B cell (primary cell): ENCODE results near the gene RBX1. TPM values are rescaled to one million over a fixed set of nuclear protein-coding genes. Genes with fewer than 3 reads are reported as not detected.

Experiments
- ATAC-seq: fragments of 200-7000 bp; cut with Tn5 transposase; one replicate; pipeline ENCODE4 v1.10.0; 2021; ENCODE audit warnings: low read depth, mild to moderate bottlenecking, moderate number of reproducible peaks, moderate library complexity
- CTCF ChIA-PET: fragments of 350-600 bp; sonication (Branson Sonifier 250); formaldehyde crosslinking; loops from one replicate; lab custom pipeline; 2021; ENCODE audit warnings: antibody characterized with exemption, inconsistent platforms; lab: Charles Lee
- POLR2A ChIA-PET: fragments of 350-600 bp; sonication (Branson Sonifier 250); formaldehyde crosslinking; loops from one replicate; lab custom pipeline; 2021; ENCODE audit warnings: antibody characterized with exemption; lab: Charles Lee
- DNase-seq: peaks from one replicate; pipeline ENCODE4 v3.0.0; 2013
- H2AFZ ChIP-seq: 2 replicates; pipeline ENCODE4 v1.6.1; 2012; ENCODE audit warnings: mild to moderate bottlenecking, low read depth, low read length; ENCODE audit not compliant: insufficient read depth, poor library complexity, severe bottlenecking
- H3K27ac ChIP-seq, 2 donors: 1 replicate in 1 of 2; 2 replicates in 1 of 2; pipeline ENCODE4 v1.5.1; 2012 to 2013; ENCODE audit warnings: low read length in 2 of 2, mild to moderate bottlenecking in 2 of 2, moderate library complexity in 1 of 2
- H3K27me3 ChIP-seq, 4 experiments: fragments of 200-600 bp in 1 of 4; sonication (generic) in 1 of 4; replicated peaks in 1 of 4; 1 replicate in 2 of 4; 2 replicates in 2 of 4; pipeline versions ENCODE4 v1.6.1 to v1.7.0; 2013 to 2016; ENCODE audit warnings: low read length in 3 of 4, mild to moderate bottlenecking in 2 of 4, mixed read lengths in 1 of 4, moderate library complexity in 1 of 4; ENCODE audit not compliant: insufficient read depth in 4 of 4, control insufficient read depth in 3 of 4; ENCODE audit errors: control extremely low read depth in 1 of 4
- H3K36me3 ChIP-seq, 2 experiments: replicated peaks in 1 of 2; 1 replicate in 1 of 2; 2 replicates in 1 of 2; pipeline versions ENCODE4 v1.6.1 to v1.7.1; 2013; ENCODE audit warnings: low read length in 1 of 2; ENCODE audit not compliant: insufficient read depth in 2 of 2, control insufficient read depth in 1 of 2; ENCODE audit errors: control extremely low read depth in 1 of 2, extremely low read depth in 1 of 2
- H3K4me1 ChIP-seq, 2 donors: fragments of 200-600 bp in 1 of 2; sonication (generic) in 1 of 2; 1 replicate in 1 of 2; 2 replicates in 1 of 2; pipeline versions ENCODE4 v1.5.1 to v1.6.1; 2013 to 2017; ENCODE audit warnings: low read length in 2 of 2; ENCODE audit not compliant: control insufficient read depth in 2 of 2, insufficient read depth in 2 of 2
- H3K4me2 ChIP-seq: replicated peaks from 2 replicates; pipeline ENCODE3; 2012; ENCODE audit warnings: mild to moderate bottlenecking, low read depth, low read length; ENCODE audit not compliant: poor library complexity, severe bottlenecking
- H3K4me3 ChIP-seq, 5 experiments: fragments of 200-600 bp in 1 of 5; sonication (generic) in 1 of 5; 1 replicate in 3 of 5; 2 replicates in 2 of 5; pipeline versions ENCODE4 v1.5.1 to v1.7.0; 2011 to 2016; ENCODE audit warnings: low read length in 4 of 5, mild to moderate bottlenecking in 4 of 5, low read depth in 2 of 5, control low read depth in 1 of 5, moderate library complexity in 1 of 5; ENCODE audit not compliant: insufficient read depth in 1 of 5; ENCODE audit errors: control extremely low read depth in 1 of 5, extremely low read depth in 1 of 5
- H3K79me2 ChIP-seq: fragments of 200-600 bp; sonication (generic); one replicate; pipeline ENCODE4 v1.6.0; 2016; ENCODE audit warnings: low read length; ENCODE audit not compliant: control insufficient read depth, insufficient read depth
- H3K9ac ChIP-seq: fragments of 200-600 bp; sonication (generic); 2 replicates; pipeline ENCODE4 v1.6.1; 2017; ENCODE audit warnings: mild to moderate bottlenecking, low read length, moderate library complexity
- H3K9me3 ChIP-seq, 3 donors: one replicate each; pipeline versions ENCODE4 v1.6.1 to v1.7.1; 2013; ENCODE audit warnings: low read length in 2 of 3; ENCODE audit not compliant: control insufficient read depth in 2 of 3, insufficient read depth in 1 of 3; ENCODE audit errors: control extremely low read depth in 1 of 3
- H4K20me1 ChIP-seq: 2 replicates; pipeline ENCODE4 v1.6.0; 2012; ENCODE audit warnings: mild to moderate bottlenecking, low read length; ENCODE audit not compliant: insufficient read depth, control insufficient read depth, poor library complexity, severe bottlenecking
- H3K27ac Mint-ChIP-seq: one replicate; pipeline ENCODE4 v1.8.0; 2021; ENCODE audit warnings: mixed read lengths
- H3K27me3 Mint-ChIP-seq: one replicate; pipeline ENCODE4 v1.8.0; 2021; ENCODE audit warnings: mixed read lengths
- H3K4me1 Mint-ChIP-seq: one replicate; pipeline ENCODE4 v1.8.0; 2021; ENCODE audit warnings: mixed read lengths
- H3K4me3 Mint-ChIP-seq: one replicate; pipeline ENCODE4 v1.8.0; 2021; ENCODE audit warnings: mixed read lengths
- H3K9me3 Mint-ChIP-seq: one replicate; pipeline ENCODE4 v1.8.0; 2022; ENCODE audit warnings: mixed read lengths; ENCODE audit not compliant: insufficient read depth
- CTCF ChIP-seq: fragments of 200-600 bp; IDR thresholded peaks from one replicate; pipeline ENCODE4 v1.8.0; 2022; ENCODE audit warnings: antibody characterized with exemption, mild to moderate bottlenecking
- EZH2 ChIP-seq: IDR thresholded peaks from 2 replicates; pipeline ENCODE4 v1.6.1; 2012; ENCODE audit warnings: borderline replicate concordance, low read depth, mild to moderate bottlenecking, moderate library complexity, low read length; ENCODE audit not compliant: insufficient read depth, poor library complexity, severe bottlenecking
- WGBS: methylation state at CpG from one replicate; pipeline ENCODE4 v1.1.5; 2013; ENCODE audit warnings: missing lambda C conversion rate; ENCODE audit not compliant: insufficient coverage; 5-methylcytosine and 5-hydroxymethylcytosine counted together
- intact Hi-C: fragments of 100-400 bp; cut with micrococcal nuclease; formaldehyde crosslinking; loops from one replicate; pipeline ENCODE4 v1.10.0; 2022
- polyA plus RNA-seq: library from polyadenylated mRNA; depleted of rRNA; stranded (reverse); fragments of >200 nt; gene quantifications from 2 replicates; pipeline ENCODE4 v1.2.3, GENCODE V29; 2012
- total RNA-seq, 2 donors: library from RNA; stranded (reverse); fragments of 120-200 nt in 1 of 2; gene quantifications; 1 replicate in 1 of 2; 2 replicates in 1 of 2; pipeline versions ENCODE4 v1.2.3 to v1.2.4, GENCODE V29; 2013 to 2022

The RBX1 gene
- total and polyA plus RNA-seq, 2 donors (not counting 1 experiment from before 2014, with no cell fraction given): 26.8 to 50.7 TPM

- intact Hi-C loops: no loop called here
- Histone ChIP-seq H4K20me1 (no peaks in the 10 kb centered on the region), H3K79me2 (no peaks in the 10 kb centered on the region), H3K4me2 (no peak overlapping the region), H3K4me3 (no peak overlapping the region), H3K27me3 (no peaks in the 10 kb centered on the region), H2AFZ (no peak overlapping the region), H3K4me1 (no peaks in the 10 kb centered on the region), H3K9ac (no peak overlapping the region), H3K27ac (no peak overlapping the region), H3K9me3 (no peaks in the 10 kb centered on the region), H3K36me3 (no peaks in the 10 kb centered on the region)
- Mint-ChIP-seq H3K4me3 (no peak overlapping the region), H3K4me1 (no peaks in the 10 kb centered on the region), H3K27me3 (no peaks in the 10 kb centered on the region), H3K27ac (no peak overlapping the region), H3K9me3 (peaks cover 2% of the 10 kb centered on the region)
- DNase-seq: no peak
- no peak for ATAC-seq
- no peak for TF ChIP-seq EZH2
- WGBS: 81% methylated on average over 6 of the region's 10 CpGs
- ChIA-PET CTCF (no interaction called here), POLR2A (interaction anchor here (0.6 kb wide), 1 partner anchor 80 kb away, joined by 3 read pairs; no protein-coding TSS in a partner anchor)
Observed at GRCh38 chr22:41003066-41003465, 51.9 kb downstream of the RBX1 start.

DNA sequence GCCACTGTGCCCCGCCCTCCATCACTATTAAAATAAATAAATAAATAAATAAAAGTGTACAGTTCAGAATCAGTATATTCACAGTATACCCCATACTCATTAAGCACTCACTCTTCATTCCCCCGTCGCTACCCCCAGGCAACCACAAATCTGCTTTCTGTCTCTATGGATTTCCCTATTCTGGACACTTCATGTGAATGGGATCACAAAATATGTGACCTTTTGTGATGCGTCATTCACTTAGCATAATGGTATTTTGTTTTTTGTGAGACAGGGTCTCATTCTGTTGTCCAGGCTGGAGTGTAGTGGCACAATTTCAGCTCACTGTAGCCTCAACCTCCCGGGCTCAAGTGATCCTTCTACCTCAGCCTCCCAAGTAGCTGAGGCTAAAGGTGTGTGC, 52.8 kb downstream of the RBX1 start:
- no peak overlapping the region for H3K4me3 ChIP-seq
- H3K27ac ChIP-seq: no peak overlapping the region
- Mint-ChIP-seq H3K9me3 (peaks cover 2% of the 10 kb centered on the region), H3K4me1 (no peaks in the 10 kb centered on the region), H3K27ac (no peak overlapping the region), H3K27me3 (no peaks in the 10 kb centered on the region), H3K4me3 (no peak overlapping the region)
- no peaks in the 10 kb centered on the region for H3K36me3 ChIP-seq
- H3K27me3 ChIP-seq: no peaks in the 10 kb centered on the region
- no peak overlapping the region for H3K4me2 ChIP-seq
- POLR2A ChIA-PET: no interaction called here
- no peaks in the 10 kb centered on the region for H3K4me1 ChIP-seq
- no peaks in the 10 kb centered on the region for H3K79me2 ChIP-seq
- DNase-seq (no peak), ATAC-seq (no peak)
- no peaks in the 10 kb centered on the region for H3K9me3 ChIP-seq
- TF ChIP-seq EZH2: no peak
- no peak for TF ChIP-seq CTCF
- WGBS: 100% methylated on average over 2 of the region's 5 CpGs
- H4K20me1 ChIP-seq: no peaks in the 10 kb centered on the region
- CTCF ChIA-PET: no interaction called here
- intact Hi-C loops: no loop called here
- H3K9ac ChIP-seq: no peak overlapping the region
- no peak overlapping the region for H2AFZ ChIP-seq
